A673 (cell line): ENCODE measurements around the gene SLC22A5. TPM values are rescaled to one million over a fixed set of nuclear protein-coding genes. Genes with fewer than 3 reads are reported as not detected.

Experiments
- BruUV-seq: library from RNA; stranded (reverse); fragments of 400-500 nt; replicated peaks from 2 replicates; lab custom pipeline; 2021; lab: Mats Ljungman, UMichigan
- CTCF ChIA-PET: fragments of 300-600 bp; sonication (Branson Sonifier 250); formaldehyde crosslinking; loops from one replicate; lab custom pipeline; 2022; ENCODE audit warnings: antibody characterized with exemption; lab: Charles Lee
- POLR2A ChIA-PET: fragments of 300-600 bp; sonication (Branson Sonifier 250); formaldehyde crosslinking; loops from one replicate; lab custom pipeline; 2022; ENCODE audit warnings: antibody characterized with exemption; ENCODE audit not compliant: low non-redundant PET; lab: Charles Lee
- DNase-seq: peaks from one replicate; pipeline ENCODE4 v3.0.0-alpha.2; 2015; ENCODE audit warnings: low spot score
- H3K27ac ChIP-seq: fragments of 200-600 bp; sonication (generic); 2 replicates; pipeline ENCODE4 v1.5.1; 2016; ENCODE audit warnings: mixed run types, low read depth, mild to moderate bottlenecking, mixed read lengths, antibody characterized with exemption, low read length; ENCODE audit not compliant: poor library complexity, severe bottlenecking
- H3K27me3 ChIP-seq: fragments of 200-600 bp; sonication (generic); replicated peaks from 2 replicates; pipeline ENCODE4 v1.6.1; 2017; ENCODE audit warnings: mixed run types, low read depth, mild to moderate bottlenecking, mixed read lengths, antibody characterized with exemption, low read length; ENCODE audit not compliant: insufficient read depth, poor library complexity
- H3K36me3 ChIP-seq: fragments of 200-600 bp; sonication (generic); 2 replicates; pipeline ENCODE4 v1.6.1; 2016; ENCODE audit warnings: mixed run types, mild to moderate bottlenecking, mixed read lengths, antibody characterized with exemption, low read length; ENCODE audit not compliant: insufficient read depth, poor library complexity, severe bottlenecking
- H3K4me1 ChIP-seq: fragments of 200-600 bp; sonication (generic); 2 replicates; pipeline ENCODE4 v1.6.1; 2017; ENCODE audit warnings: mixed run types, mild to moderate bottlenecking, mixed read lengths, antibody characterized with exemption, low read length; ENCODE audit not compliant: insufficient read depth, poor library complexity, severe bottlenecking
- H3K4me3 ChIP-seq: fragments of 200-600 bp; sonication (generic); 2 replicates; pipeline ENCODE4 v1.5.1; 2016; ENCODE audit warnings: low read depth, mixed run types, mild to moderate bottlenecking, mixed read lengths, low read length; ENCODE audit not compliant: poor library complexity, severe bottlenecking
- H3K9me3 ChIP-seq: fragments of 200-600 bp; sonication (generic); 2 replicates; pipeline ENCODE4 v1.6.1; 2016; ENCODE audit warnings: mixed run types, low read depth, mild to moderate bottlenecking, mixed read lengths, antibody characterized with exemption, low read length; ENCODE audit not compliant: poor library complexity, severe bottlenecking
- CTCF ChIP-seq: fragments of 300-800, 200-600 bp; sonication (generic); conservative IDR thresholded peaks from 2 replicates; pipeline ENCODE4 v1.5.1; 2017; ENCODE audit warnings: low read depth, mild to moderate bottlenecking, antibody characterized with exemption, low read length, moderate library complexity, mixed read lengths
- EZH2 ChIP-seq: fragments of 200-600 bp; sonication (generic); IDR thresholded peaks from 2 replicates; pipeline ENCODE4 v1.6.1; 2017; ENCODE audit warnings: borderline replicate concordance, low read depth, mild to moderate bottlenecking, mixed read lengths, antibody characterized with exemption, low read length; ENCODE audit not compliant: poor library complexity, severe bottlenecking
- intact Hi-C: fragments of 100-400 bp; cut with micrococcal nuclease; formaldehyde crosslinking; loops from one replicate; pipeline ENCODE4 v1.10.0; 2022; ENCODE audit not compliant: unreplicated experiment
- total RNA-seq: library from RNA; stranded (reverse); gene quantifications from 2 replicates; pipeline ENCODE4 v1.2.3, GENCODE V29; 2021

The SLC22A5 gene
- total RNA-seq, 1 experiment from 2014 or later = 3.0 TPM

GRCh38 chr5:132434416-132435286, 65.1 kb downstream of the SLC22A5 start:
- no TSS peak for BruUV-seq

GRCh38 chr5:132435447-132435846, 65.9 kb downstream of the SLC22A5 start:
- no TSS peak for BruUV-seq
- intact Hi-C loops = no loop called here
- Histone ChIP-seq H3K27me3 (no peaks in the 10 kb centered on the region), H3K27ac (no peak overlapping the region), H3K4me3 (no peak overlapping the region), H3K9me3 (no peaks in the 10 kb centered on the region), H3K36me3 (no peaks in the 10 kb centered on the region), H3K4me1 (peaks cover 11% of the 10 kb centered on the region)
- CTCF ChIA-PET = no interaction called here
- no peak for DNase-seq
- TF ChIP-seq EZH2 (no peak), CTCF (no peak)
- POLR2A ChIA-PET = no interaction called here

More at GRCh38 chr5:132434416-132435286, 65.1 kb downstream of the SLC22A5 start:
- no peaks in the 10 kb centered on the region for H3K36me3 ChIP-seq
- no peak overlapping the region for H3K4me3 ChIP-seq
- POLR2A ChIA-PET = no interaction called here
- peaks cover 11% of the 10 kb centered on the region for H3K4me1 ChIP-seq
- DNase-seq = no peak
- H3K27me3 ChIP-seq = no peaks in the 10 kb centered on the region
- intact Hi-C loops = no loop called here
- no peak overlapping the region for H3K27ac ChIP-seq
- no peaks in the 10 kb centered on the region for H3K9me3 ChIP-seq
- CTCF ChIA-PET = no interaction called here
- no peak for TF ChIP-seq CTCF
- no peak for TF ChIP-seq EZH2

- DNase-seq = no peak
- Histone ChIP-seq H3K27me3 (no peaks in the 10 kb centered on the region), H3K9me3 (no peaks in the 10 kb centered on the region), H3K4me3 (no peak overlapping the region), H3K36me3 (no peaks in the 10 kb centered on the region), H3K4me1 (peaks cover 11% of the 10 kb centered on the region), H3K27ac (no peak overlapping the region)
- no peak for TF ChIP-seq CTCF
- TF ChIP-seq EZH2 = no peak
- BruUV-seq = no TSS peak
- CTCF ChIA-PET = no interaction called here
- intact Hi-C loops = no loop called here
- POLR2A ChIA-PET = no interaction called here
These were observed 66.4 kb downstream of the SLC22A5 start for GRCh38 chr5:132435886-132436285.
